CD4-positive, alpha-beta memory T cell (primary cell): ENCODE data around the gene TMEM50A. TPM values are rescaled to one million over a fixed set of nuclear protein-coding genes. Genes with fewer than 3 reads are reported as not detected.
"Not testable (repeated sequence)": the region's sequence is repeated elsewhere in the genome, so short reads cannot be mapped to it uniquely, and the experiment has no call there.

Experiments
- CTCF ChIA-PET: fragments of 350-600 bp; sonication (Branson Sonifier 250); formaldehyde crosslinking; loops from one replicate; lab custom pipeline; 2021; ENCODE audit warnings: inconsistent platforms; ENCODE audit not compliant: partially characterized antibody; lab: Charles Lee
- POLR2A ChIA-PET: fragments of 350-600 bp; sonication (Branson Sonifier 250); formaldehyde crosslinking; loops from one replicate; lab custom pipeline; 2021; ENCODE audit not compliant: partially characterized antibody; lab: Charles Lee
- DNase-seq, 5 donors: peaks; one replicate each; pipeline versions ENCODE4 v3.0.0 to v3.0.0-alpha.2; 2020 to 2022; ENCODE audit warnings: mixed read lengths in 1 of 5
- H3K27ac ChIP-seq: one replicate; pipeline ENCODE4 v1.7.0; 2013; ENCODE audit warnings: low read depth, low read length
- H3K27me3 ChIP-seq: 2 replicates; pipeline ENCODE4 v1.7.0; 2013; ENCODE audit warnings: mild to moderate bottlenecking, low read length, moderate library complexity; ENCODE audit not compliant: insufficient read depth
- H3K36me3 ChIP-seq: 2 replicates; pipeline ENCODE4 v1.7.0; 2013; ENCODE audit warnings: mild to moderate bottlenecking, low read length, moderate library complexity; ENCODE audit not compliant: insufficient read depth
- H3K4me1 ChIP-seq: 2 replicates; pipeline ENCODE4 v1.7.0; 2013; ENCODE audit warnings: mild to moderate bottlenecking, low read length, moderate library complexity; ENCODE audit not compliant: insufficient read depth
- H3K4me3 ChIP-seq, 2 donors: one replicate each; pipeline ENCODE4 v1.7.0; 2013; ENCODE audit warnings: low read length in 2 of 2, mild to moderate bottlenecking in 1 of 2
- H3K9me3 ChIP-seq, 2 donors: one replicate each; pipeline ENCODE4 v1.7.0; 2013; ENCODE audit warnings: low read length in 2 of 2, control low read depth in 1 of 2; ENCODE audit not compliant: control insufficient read depth in 1 of 2
- H3K27ac Mint-ChIP-seq, 7 donors: one replicate each; pipeline ENCODE4 v1.8.0; 2020 to 2021; ENCODE audit warnings: mixed read lengths in 7 of 7, mild to moderate bottlenecking in 6 of 7, inconsistent platforms in 3 of 7, moderate library complexity in 3 of 7
- H3K27me3 Mint-ChIP-seq, 2 donors: one replicate each; pipeline ENCODE4 v1.8.0; 2020 to 2021; ENCODE audit warnings: mixed read lengths in 2 of 2
- H3K36me3 Mint-ChIP-seq, 2 donors: one replicate each; pipeline ENCODE4 v1.8.0; 2020 to 2021; ENCODE audit warnings: mixed read lengths in 2 of 2, inconsistent platforms in 1 of 2, mild to moderate bottlenecking in 1 of 2
- H3K4me1 Mint-ChIP-seq, 4 donors: one replicate each; pipeline ENCODE4 v1.8.0; 2020 to 2021; ENCODE audit warnings: mixed read lengths in 4 of 4, mild to moderate bottlenecking in 1 of 4
- H3K4me3 Mint-ChIP-seq, 8 donors: one replicate each; pipeline ENCODE4 v1.8.0; 2020 to 2021; ENCODE audit warnings: mixed read lengths in 8 of 8, mild to moderate bottlenecking in 7 of 8, moderate library complexity in 6 of 8, inconsistent platforms in 3 of 8
- H3K9me3 Mint-ChIP-seq, 8 donors: one replicate each; pipeline ENCODE4 v1.8.0; 2020 to 2021; ENCODE audit warnings: mixed read lengths in 8 of 8, mild to moderate bottlenecking in 5 of 8, inconsistent platforms in 3 of 8, moderate library complexity in 1 of 8
- intact Hi-C: fragments of 100-400 bp; cut with micrococcal nuclease; formaldehyde crosslinking; loops from one replicate; pipeline ENCODE4 v1.15.1; 2023
- polyA plus RNA-seq, 2 donors: library from polyadenylated mRNA; unstranded; fragments of 300-500 nt; fragmentation: Illumina TruSeq; gene quantifications; one replicate each; pipeline ENCODE4 v1.2.3, GENCODE V29; 2021
- total RNA-seq, 2 experiments: library from RNA; stranded (reverse); gene quantifications; one replicate each; pipeline ENCODE4 v1.2.3, GENCODE V29; 2021

Gene TMEM50A
- total and polyA plus RNA-seq, 4 experiments from 2014 or later: 90.9 to 280 (median 143) TPM

GRCh38 chr1:25409641-25410427 lies 71.7 kb downstream of the TMEM50A start:
- DNase-seq, H3K27ac Mint-ChIP-seq, H3K36me3 Mint-ChIP-seq, H3K4me3 Mint-ChIP-seq, H3K9me3 ChIP-seq, H3K27me3 Mint-ChIP-seq, H3K4me1 Mint-ChIP-seq, H3K4me3 ChIP-seq, H3K27ac ChIP-seq, H3K9me3 Mint-ChIP-seq, CTCF ChIA-PET, H3K27me3 ChIP-seq, H3K36me3 ChIP-seq, H3K4me1 ChIP-seq: not testable (repeated sequence)
- intact Hi-C loops: loop anchor here (5.0 kb wide), 1 partner anchor 123 kb away; no protein-coding TSS in a partner anchor
- POLR2A ChIA-PET: interaction anchor here (0.7 kb wide), 1 partner anchor 126 kb away, joined by 3 read pairs; no protein-coding TSS in a partner anchor

Other genes starting within 250 kb of the TMEM50A start
- gene SYF2, start 105.8 kb upstream of the TMEM50A start, total RNA-seq: 10 to 100 TPM; 64.3 to 66.8 TPM
- gene SYF2, start 105.8 kb upstream of the TMEM50A start, polyA plus RNA-seq: 100 to 1,000 TPM in 1 of 2 donors, 10 to 100 TPM in 1; 82.9 to 111 TPM
- gene RSRP1, start 90.9 kb upstream of the TMEM50A start, total RNA-seq: 100 to 1,000 TPM; 470 to 494 TPM
- 10 to 100 TPM; 33.1 to 57.5 TPM for gene RSRP1, start 90.9 kb upstream of the TMEM50A start, polyA plus RNA-seq
- gene RHD, start 65.8 kb upstream of the TMEM50A start, total RNA-seq: under 1 TPM in 1 of 2 experiments, not detected in 1; 0.15 TPM
- gene RHD, start 65.8 kb upstream of the TMEM50A start, polyA plus RNA-seq: under 1 TPM; 0.13 to 0.44 TPM
- gene RHCE, start 82.5 kb downstream of the TMEM50A start, total RNA-seq: not detected
- gene RHCE, start 82.5 kb downstream of the TMEM50A start, polyA plus RNA-seq: under 1 TPM; 0.31 to 0.61 TPM
- 10 to 100 TPM; 20.6 TPM for gene MACO1, start 92.6 kb downstream of the TMEM50A start, total RNA-seq
- gene MACO1, start 92.6 kb downstream of the TMEM50A start, polyA plus RNA-seq: 1 to 10 TPM; 3.1 to 8.4 TPM
- gene LDLRAP1, start 205.3 kb downstream of the TMEM50A start, total RNA-seq: 100 to 1,000 TPM; 201 to 210 TPM
- gene LDLRAP1, start 205.3 kb downstream of the TMEM50A start, polyA plus RNA-seq: 100 to 1,000 TPM; 233 to 306 TPM